T-cell (primary cell): ENCODE results near the gene GHRHR. TPM values are rescaled to one million over a fixed set of nuclear protein-coding genes. Genes with fewer than 3 reads are reported as not detected.

Source experiments
- ATAC-seq, 4 experiments: fragments of 200-7000 bp in 3 of 4; fragments of 150-1000 bp in 1 of 4; cut with Tn5 transposase; replicated peaks in 1 of 4; 1 replicate in 3 of 4; 2 replicates in 1 of 4; pipeline ENCODE4 v1.10.0; 2021; ENCODE audit warnings: moderate library complexity in 3 of 4, mild to moderate bottlenecking in 2 of 4, moderate number of reproducible peaks in 1 of 4
- CTCF ChIA-PET, 2 donors: fragments of 300-600 bp; sonication (Branson Sonifier 250); formaldehyde crosslinking; loops; one replicate each; lab custom pipeline; 2022; ENCODE audit warnings: antibody characterized with exemption in 2 of 2; lab: Charles Lee
- POLR2A ChIA-PET, 2 donors: fragments of 300-600 bp; sonication (Branson Sonifier 250); formaldehyde crosslinking; loops; one replicate each; lab custom pipeline; 2022; ENCODE audit warnings: antibody characterized with exemption in 2 of 2; lab: Charles Lee
- DNase-seq, 35 experiments: peaks; one replicate each; pipeline versions ENCODE4 v3.0.0 to v3.0.0-alpha.2; 2013 to 2023
- H3K27ac ChIP-seq: one replicate; pipeline ENCODE4 v1.5.1; 2013; ENCODE audit warnings: low read length
- H3K27me3 ChIP-seq, 2 experiments: replicated peaks in 1 of 2; 1 replicate in 1 of 2; 2 replicates in 1 of 2; pipeline versions ENCODE4 v1.6.1 to v1.7.0; 2013; ENCODE audit warnings: low read length in 1 of 2, mixed read lengths in 1 of 2; ENCODE audit not compliant: control insufficient read depth in 2 of 2, insufficient read depth in 2 of 2; ENCODE audit errors: extremely low read depth in 1 of 2
- H3K36me3 ChIP-seq, 2 donors: 1 replicate in 1 of 2; 2 replicates in 1 of 2; pipeline versions ENCODE4 v1.6.1 to v1.7.0; 2013; ENCODE audit warnings: low read length in 1 of 2; ENCODE audit not compliant: control insufficient read depth in 2 of 2, insufficient read depth in 1 of 2; ENCODE audit errors: extremely low read depth in 1 of 2
- H3K4me1 ChIP-seq, 2 experiments: 1 replicate in 1 of 2; 2 replicates in 1 of 2; pipeline versions ENCODE4 v1.6.1 to v1.7.0; 2013; ENCODE audit warnings: low read length in 2 of 2, mixed read lengths in 1 of 2; ENCODE audit not compliant: insufficient read depth in 2 of 2, control insufficient read depth in 1 of 2; ENCODE audit errors: extremely low read depth in 1 of 2
- H3K4me3 ChIP-seq, 2 donors: 1 replicate in 1 of 2; 2 replicates in 1 of 2; pipeline versions ENCODE4 v1.5.1 to v1.7.0; 2013; ENCODE audit warnings: mild to moderate bottlenecking in 2 of 2, low read length in 1 of 2, moderate library complexity in 1 of 2; ENCODE audit not compliant: control insufficient read depth in 1 of 2; ENCODE audit errors: extremely low read depth in 1 of 2
- H3K9me3 ChIP-seq: 2 replicates; pipeline ENCODE4 v1.7.0; 2013
- H3K27ac Mint-ChIP-seq, 2 donors: one replicate each; pipeline ENCODE4 v1.8.0; 2020 to 2021; ENCODE audit warnings: mild to moderate bottlenecking in 2 of 2, mixed read lengths in 2 of 2
- H3K27me3 Mint-ChIP-seq, 2 donors: one replicate each; pipeline ENCODE4 v1.8.0; 2021 to 2022; ENCODE audit warnings: mixed read lengths in 2 of 2
- H3K36me3 Mint-ChIP-seq: one replicate; pipeline ENCODE4 v1.8.0; 2021; ENCODE audit warnings: mixed read lengths
- H3K4me1 Mint-ChIP-seq, 3 donors: one replicate each; pipeline ENCODE4 v1.8.0; 2020 to 2022; ENCODE audit warnings: mixed read lengths in 3 of 3, mild to moderate bottlenecking in 1 of 3
- H3K4me3 Mint-ChIP-seq, 3 donors: one replicate each; pipeline ENCODE4 v1.8.0; 2020 to 2022; ENCODE audit warnings: mild to moderate bottlenecking in 3 of 3, mixed read lengths in 3 of 3, moderate library complexity in 3 of 3
- H3K9me3 Mint-ChIP-seq, 3 donors: one replicate each; pipeline ENCODE4 v1.8.0; 2020 to 2022; ENCODE audit warnings: mixed read lengths in 3 of 3
- WGBS: methylation state at CpG from one replicate; pipeline ENCODE4 v1.1.5; 2013; ENCODE audit warnings: missing lambda C conversion rate; ENCODE audit not compliant: insufficient coverage; 5-methylcytosine and 5-hydroxymethylcytosine counted together
- total RNA-seq, 35 experiments: library from RNA in 6 of 35; stranded (reverse) in 6 of 35; fragments of 120-200 nt in 1 of 35; gene quantifications; one replicate each; pipeline versions ENCODE4 v1.2.1 to v1.2.4 and lab custom pipeline; 2013 to 2026

GHRHR gene
- total RNA-seq, 5 donors from 2014 or later (not counting 1 experiment from before 2014, with no cell fraction given), result not detected

GRCh38 chr7:31003097-31003496, 39.3 kb downstream of the GHRHR start:
- no peaks in the 10 kb centered on the region for H3K36me3 Mint-ChIP-seq
- no peak overlapping the region for H3K4me3 Mint-ChIP-seq
- H3K27me3 ChIP-seq, result peaks cover 0 to 25% of the 10 kb centered on the region in 2 experiments
- WGBS, result no CpG with 5 or more reads among the region's 2 CpGs
- H3K27ac Mint-ChIP-seq, result no peak overlapping the region
- peaks cover 0 to 15% (median 0%) of the 10 kb centered on the region in 3 donors for H3K4me1 Mint-ChIP-seq
- H3K9me3 Mint-ChIP-seq, result no peaks in the 10 kb centered on the region
- ATAC-seq (no peak), DNase-seq (no peak)
- H3K27ac ChIP-seq, result no peak overlapping the region
- H3K36me3 ChIP-seq, result no peaks in the 10 kb centered on the region
- POLR2A ChIA-PET, result no interaction called here
- no peaks in the 10 kb centered on the region for H3K4me1 ChIP-seq
- CTCF ChIA-PET, result no interaction called here
- H3K4me3 ChIP-seq, result no peak overlapping the region
- peaks cover 4 to 5% of the 10 kb centered on the region in 2 donors for H3K27me3 Mint-ChIP-seq
- no peaks in the 10 kb centered on the region for H3K9me3 ChIP-seq

GRCh38 chr7:31003721-31004120, 40.0 kb downstream of the GHRHR start:
- no peak for DNase-seq

GRCh38 chr7:31004393-31004792, 40.6 kb downstream of the GHRHR start:
- Mint-ChIP-seq H3K27me3 (peaks cover 4 to 10% of the 10 kb centered on the region in 2 donors), H3K4me3 (no peak overlapping the region), H3K36me3 (no peaks in the 10 kb centered on the region), H3K9me3 (no peaks in the 10 kb centered on the region), H3K27ac (no peak overlapping the region), H3K4me1 (peaks cover 0 to 15% (median 0%) of the 10 kb centered on the region in 3 donors)
- ChIA-PET CTCF (interaction anchor here in 1 of 2 donors (0.5 to 1.1 kb wide), 2 partner anchors 19 to 130 kb away, joined by 3 to 5 read pairs; no protein-coding TSS in a partner anchor), POLR2A (no interaction called here)
- no peak for DNase-seq
- H3K27me3 ChIP-seq, result peaks cover 0 to 20% of the 10 kb centered on the region in 2 experiments
- WGBS, result 40% methylated on average over 1 of the region's 1 CpG
- no peaks in the 10 kb centered on the region for H3K36me3 ChIP-seq
- no peaks in the 10 kb centered on the region for H3K4me1 ChIP-seq
- H3K4me3 ChIP-seq, result no peak overlapping the region
- ATAC-seq, result no peak
- H3K27ac ChIP-seq, result no peak overlapping the region
- H3K9me3 ChIP-seq, result no peaks in the 10 kb centered on the region

More at GRCh38 chr7:31003721-31004120, 40.0 kb downstream of the GHRHR start:
- peaks cover 0 to 15% (median 0%) of the 10 kb centered on the region in 3 donors for H3K4me1 Mint-ChIP-seq
- no peaks in the 10 kb centered on the region for H3K4me1 ChIP-seq
- no peaks in the 10 kb centered on the region for H3K9me3 Mint-ChIP-seq
- H3K27me3 ChIP-seq, result peaks cover 0 to 20% of the 10 kb centered on the region in 2 experiments
- CTCF ChIA-PET, result interaction anchor here in 1 of 2 donors (0.5 kb wide), 1 partner anchor 19 kb away, joined by 5 read pairs; no protein-coding TSS in a partner anchor
- H3K27me3 Mint-ChIP-seq, result peaks cover 4 to 10% of the 10 kb centered on the region in 2 donors
- no peak overlapping the region for H3K27ac Mint-ChIP-seq
- H3K4me3 ChIP-seq, result no peak overlapping the region
- H3K4me3 Mint-ChIP-seq, result no peak overlapping the region
- H3K36me3 Mint-ChIP-seq, result no peaks in the 10 kb centered on the region
- no peaks in the 10 kb centered on the region for H3K36me3 ChIP-seq
- H3K9me3 ChIP-seq, result no peaks in the 10 kb centered on the region
- POLR2A ChIA-PET, result no interaction called here
- no peak for ATAC-seq
- WGBS, result 96% methylated on average over 6 of the region's 6 CpGs
- no peak overlapping the region for H3K27ac ChIP-seq

DNA sequence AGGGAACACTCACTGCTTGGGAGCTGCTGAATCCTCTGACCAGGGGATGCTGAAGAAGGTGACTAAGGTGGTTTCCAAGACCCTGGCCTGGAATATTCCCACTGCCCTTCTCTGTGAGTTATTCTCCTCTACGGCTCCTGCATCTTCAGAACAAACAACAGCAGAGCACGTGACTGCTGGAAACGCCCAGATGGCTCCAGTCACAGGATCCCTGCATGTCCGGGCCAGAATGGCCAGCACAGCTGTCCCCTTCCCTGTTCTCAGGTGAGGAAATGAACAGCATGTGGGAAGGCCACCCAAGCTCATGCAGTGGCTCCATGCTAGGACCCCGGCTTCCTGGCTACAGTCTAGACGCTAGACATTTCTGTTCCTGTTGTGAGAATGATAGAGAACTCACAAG, 43.1 kb downstream of the GHRHR start:
- Histone ChIP-seq H3K27ac (no peak overlapping the region), H3K9me3 (no peaks in the 10 kb centered on the region), H3K4me3 (no peak overlapping the region), H3K27me3 (peaks cover 0 to 15% of the 10 kb centered on the region in 2 experiments), H3K4me1 (no peaks in the 10 kb centered on the region), H3K36me3 (no peaks in the 10 kb centered on the region)
- Mint-ChIP-seq H3K9me3 (peaks cover 0 to 7% (median 7%) of the 10 kb centered on the region in 3 donors), H3K27me3 (peaks cover 4 to 10% of the 10 kb centered on the region in 2 donors), H3K4me3 (no peak overlapping the region), H3K27ac (no peak overlapping the region), H3K36me3 (no peaks in the 10 kb centered on the region), H3K4me1 (peaks cover 0 to 9% (median 0%) of the 10 kb centered on the region in 3 donors)
- DNase-seq (no peak), ATAC-seq (no peak)
- 70% methylated on average over 4 of the region's 6 CpGs for whole genome bisulfite sequencing
- ChIA-PET CTCF (no interaction called here), POLR2A (interaction anchor here in 1 of 2 donors (0.9 kb wide), 1 partner anchor 15 kb away, joined by 3 read pairs; no protein-coding TSS in a partner anchor)

DNA sequence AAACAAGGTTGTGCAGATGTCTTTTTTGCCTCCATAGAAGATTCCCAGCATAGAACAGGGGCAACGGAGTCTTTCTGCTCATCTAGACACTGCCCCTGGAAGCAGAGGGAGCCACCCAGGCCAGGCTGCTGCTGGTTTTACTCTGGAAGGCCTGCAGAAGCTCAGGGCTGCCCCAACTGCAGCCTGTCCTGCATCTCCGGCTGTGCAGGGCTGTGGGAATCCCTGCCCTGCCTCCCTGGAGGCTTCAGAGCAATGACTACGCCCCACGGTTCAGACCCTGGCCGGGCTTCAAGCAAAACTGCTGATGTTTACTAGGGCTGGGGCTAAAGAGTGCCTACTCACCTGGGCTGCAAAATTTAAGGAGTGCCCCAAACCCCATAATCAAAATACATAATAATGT, 43.9 kb downstream of the GHRHR start:
- peaks cover 0 to under 1% (median 0%) of the 10 kb centered on the region in 3 donors for H3K4me1 Mint-ChIP-seq
- Histone ChIP-seq H3K9me3 (no peaks in the 10 kb centered on the region), H3K36me3 (no peaks in the 10 kb centered on the region), H3K27ac (no peak overlapping the region), H3K27me3 (peaks cover 0 to 15% of the 10 kb centered on the region in 2 experiments), H3K4me3 (no peak overlapping the region), H3K4me1 (no peaks in the 10 kb centered on the region)
- ATAC-seq, result no peak
- H3K27me3 Mint-ChIP-seq, result peaks cover 4 to 10% of the 10 kb centered on the region in 2 donors
- DNase-seq, result no peak
- ChIA-PET CTCF (no interaction called here), POLR2A (no interaction called here)
- no peak overlapping the region for H3K27ac Mint-ChIP-seq
- peaks cover 0 to 7% (median 7%) of the 10 kb centered on the region in 3 donors for H3K9me3 Mint-ChIP-seq
- H3K36me3 Mint-ChIP-seq, result no peaks in the 10 kb centered on the region
- no peak overlapping the region for H3K4me3 Mint-ChIP-seq
- WGBS, result 74% methylated on average over 5 of the region's 5 CpGs

- CTCF ChIA-PET, result no interaction called here
- Mint-ChIP-seq H3K9me3 (peaks cover 0 to 7% (median 7%) of the 10 kb centered on the region in 3 donors), H3K36me3 (no peaks in the 10 kb centered on the region), H3K4me3 (no peak overlapping the region), H3K27me3 (peaks cover 13 to 16% of the 10 kb centered on the region in 2 donors), H3K4me1 (peaks cover 13 to 36% (median 20%) of the 10 kb centered on the region in 3 donors), H3K27ac (no peak overlapping the region)
- peaks cover 0 to 8% of the 10 kb centered on the region in 2 experiments for H3K27me3 ChIP-seq
- H3K36me3 ChIP-seq, result no peaks in the 10 kb centered on the region
- WGBS, result 67% methylated on average over 1 of the region's 3 CpGs
- H3K4me3 ChIP-seq, result no peak overlapping the region
- H3K27ac ChIP-seq, result no peak overlapping the region
- no peak for ATAC-seq
- H3K9me3 ChIP-seq, result no peaks in the 10 kb centered on the region
- H3K4me1 ChIP-seq, result peaks cover 5 to 23% of the 10 kb centered on the region in 2 experiments
- POLR2A ChIA-PET, result no interaction called here
- no peak for DNase-seq
Measured at GRCh38 chr7:31014826-31015225, 51.1 kb downstream of the GHRHR start.
